Heart right ventricle (tissue), 16 donors: ENCODE results near the gene RPS6KB1. TPM values are rescaled to one million over a fixed set of nuclear protein-coding genes. Genes with fewer than 3 reads are reported as not detected.
"Not testable (repeated sequence)": the region's sequence is repeated elsewhere in the genome, so short reads cannot be mapped to it uniquely, and the experiment has no call there.

Experiments used
- ATAC-seq, 8 donors: fragments of 200-7000 bp; cut with Tn5 transposase; one replicate each; pipeline ENCODE4 v1.9.1; 2020; ENCODE audit warnings: mild to moderate bottlenecking in 8 of 8, moderate library complexity in 8 of 8, moderate number of reproducible peaks in 1 of 8
- DNase-seq, 2 donors: peaks; one replicate each; pipeline ENCODE4 v3.0.0-alpha.2; 2020
- H3K27ac ChIP-seq, 10 donors: fragments of 200-600 bp; sonication (generic) in 2 of 10; one replicate each; pipeline versions ENCODE4 v1.5.0 to v1.8.0; 2020 to 2022; ENCODE audit warnings: mild to moderate bottlenecking in 3 of 10
- H3K27me3 ChIP-seq, 7 donors: fragments of 200-600 bp; one replicate each; pipeline ENCODE4 v1.8.0; 2021 to 2022; ENCODE audit warnings: mild to moderate bottlenecking in 2 of 7
- H3K36me3 ChIP-seq, 9 donors: fragments of 200-600 bp; sonication (generic) in 1 of 9; one replicate each; pipeline versions ENCODE4 v1.5.0 to v1.8.0; 2020 to 2022; ENCODE audit warnings: mild to moderate bottlenecking in 2 of 9
- H3K4me1 ChIP-seq, 9 donors: fragments of 200-600 bp; sonication (generic) in 1 of 9; one replicate each; pipeline versions ENCODE4 v1.5.0 to v1.8.0; 2020 to 2022; ENCODE audit warnings: mild to moderate bottlenecking in 4 of 9
- H3K4me3 ChIP-seq, 10 donors: fragments of 200-600 bp; sonication (generic) in 2 of 10; one replicate each; pipeline versions ENCODE4 v1.5.0 to v1.8.0; 2020 to 2022; ENCODE audit warnings: mild to moderate bottlenecking in 7 of 10, moderate library complexity in 2 of 10
- H3K9me3 ChIP-seq, 11 donors: fragments of 200-600 bp in 10 of 11; sonication (generic) in 2 of 11; one replicate each; pipeline versions ENCODE4 v1.5.0 to v1.8.0; 2013 to 2022; ENCODE audit warnings: mild to moderate bottlenecking in 2 of 11, control low read depth in 1 of 11, moderate library complexity in 1 of 11
- CTCF ChIP-seq, 9 donors: fragments of 200-600 bp; sonication (generic) in 2 of 9; IDR thresholded peaks; one replicate each; pipeline versions ENCODE4 v1.5.0 to v1.8.0; 2021 to 2022; ENCODE audit warnings: antibody characterized with exemption in 9 of 9, mild to moderate bottlenecking in 5 of 9, moderate library complexity in 1 of 9
- WGBS, 2 donors: extraction: QIAGEN DNeasy Blood & Tissue Kit; methylation state at CpG; one replicate each; pipeline ENCODE4 v1.1.7; 2013; ENCODE audit warnings: inconsistent platforms in 1 of 2; 5-methylcytosine and 5-hydroxymethylcytosine counted together
- intact Hi-C, 10 donors: fragments of 100-400 bp; cut with DNase I; formaldehyde crosslinking; loops; one replicate each; pipeline versions ENCODE4 v1.11.1 to v1.14.2; 2022
- polyA plus RNA-seq, 2 donors: library from polyadenylated mRNA; stranded (reverse); fragments of 200-250 nt; gene quantifications; one replicate each; pipeline ENCODE4 v1.2.3, GENCODE V29; 2013
- total RNA-seq, 10 donors: library from RNA; stranded (reverse); fragmentation: NEBNext Ultra II Directional in 3 of 10; extraction: Animal tissue kit (Norgen Biotek cat#: 25700) in 3 of 10; gene quantifications; one replicate each; pipeline versions ENCODE4 v1.2.1 to v1.2.4, GENCODE V29; 2021 to 2023
- donor health status: Arrhythmogenic right ventricular cardiomyopathy.
- donor health status: ischemic (EF 13 %, LVEDD 7.1; RV severe dilation, severe dysfunction).
- donor health status: healthy with polysubstance abuse.
- donor health status: DM: no; HTN: yes; CAD: no.
- donor health status: DM: no; HTN: no; CAD: no.
- donor health status: ischemic (EF 25% LVEDD 6.9; RV normal size, moderate dysfunction).
- donor health status: ischemic (EF 25% LVEDD 5.7; RV mildly dilated, moderate dysfunction).
- donor health status: healthy.
- donor health status: DM: yes; HTN: yes; CAD: no.
- donor health status: Ischemic cardiomyopathy.
- donor health status: ischemic (EF 35%, LVEDD 5.7; RV mildly dilated, moderate dysfunction).
- donor health status: nonischemic (EF 11% LVEDD 7.7; RV severe dilation, severe dysfunction).
- donor health status: DM: yes; HTN: yes; CAD: no.
- donor health status: PGD.
- donor health status: ischemic (EF 29% LVEDD 5.4; RV normal size, mild dysfunction).
- donor health status: nonischemic (EF 23%, LVEDD 6.1; RV moderate dilation, normal function).

RPS6KB1 gene
- total and polyA plus RNA-seq, 12 donors: 5.1 to 30.4 (median 24.7) TPM

GRCh38 chr17:59846394-59847165, 46.3 kb upstream of the RPS6KB1 start:
- peak overlapping the region in 2 of 10 donors; percentile 14 to 15 for H3K4me3 ChIP-seq
- DNase-seq (no peak), ATAC-seq (peak in 7 of 8 donors; percentile 14 to 53 (median 26))
- no peak for TF ChIP-seq CTCF (IDR thresholded peaks at IDR 0.05)
- H3K4me1 ChIP-seq: peaks cover 0 to 87% (median 36%) of the 10 kb centered on the region in 9 donors
- peak overlapping the region; percentile 47 to 97 (median 71) for H3K27ac ChIP-seq
- intact Hi-C loops: loop anchor here in 2 of 10 donors (5.0 to 10.0 kb wide), 2 partner anchors 89 to 212 kb away; no protein-coding TSS in a partner anchor
- H3K9me3 ChIP-seq: no peaks in the 10 kb centered on the region
- 33 to 53% methylated on average over 7 of the region's 7 CpGs for WGBS, 2 donors
- H3K27me3 ChIP-seq: no peaks in the 10 kb centered on the region
- peaks cover 0 to 12% (median 0%) of the 10 kb centered on the region in 9 donors for H3K36me3 ChIP-seq

- peaks cover 0 to 89% (median 47%) of the 10 kb centered on the region in 9 donors for H3K4me1 ChIP-seq
- WGBS, 2 donors: 96 to 98% methylated on average over 6 of the region's 6 CpGs
- H3K4me3 ChIP-seq: no peak overlapping the region
- ATAC-seq (no peak), DNase-seq (no peak)
- peak overlapping the region in 1 of 10 donors; percentile 97 for H3K27ac ChIP-seq
- intact Hi-C loops: loop anchor here in 2 of 10 donors (5.0 to 10.0 kb wide), 2 partner anchors 91 to 214 kb away; no protein-coding TSS in a partner anchor
- no peaks in the 10 kb centered on the region for H3K9me3 ChIP-seq
- no peaks in the 10 kb centered on the region for H3K36me3 ChIP-seq
- no peak for TF ChIP-seq CTCF (IDR thresholded peaks at IDR 0.05)
- H3K27me3 ChIP-seq: no peaks in the 10 kb centered on the region
These were observed 44.6 kb upstream of the RPS6KB1 start for GRCh38 chr17:59848385-59848668.

- TF ChIP-seq CTCF (IDR thresholded peaks at IDR 0.05): no peak
- intact Hi-C loops: loop anchor here in 2 of 10 donors (5.0 to 10.0 kb wide), 2 partner anchors 91 to 214 kb away; no protein-coding TSS in a partner anchor
- Histone ChIP-seq H3K9me3 (no peaks in the 10 kb centered on the region), H3K4me3 (no peak overlapping the region), H3K27me3 (no peaks in the 10 kb centered on the region), H3K36me3 (no peaks in the 10 kb centered on the region), H3K27ac (peak overlapping the region in 1 of 10 donors; percentile 97), H3K4me1 (peaks cover 0 to 91% (median 47%) of the 10 kb centered on the region in 9 donors)
- 77 to 84% methylated on average over 7 of the region's 7 CpGs for WGBS, 2 donors
- DNase-seq (peak in 1 of 2 donors; percentile 50), ATAC-seq (no peak)
These were observed 44.1 kb upstream of the RPS6KB1 start for GRCh38 chr17:59848778-59849177.

GRCh38 chr17:59850311-59850710, 42.6 kb upstream of the RPS6KB1 start:
- peaks cover 0 to 81% (median 44%) of the 10 kb centered on the region in 9 donors for H3K4me1 ChIP-seq
- DNase-seq, H3K36me3 ChIP-seq, H3K9me3 ChIP-seq, H3K27ac ChIP-seq, H3K4me3 ChIP-seq, intact Hi-C loops, ATAC-seq, H3K27me3 ChIP-seq: not testable (repeated sequence)
- WGBS, 2 donors: 90 to 96% methylated on average over 15 of the region's 15 CpGs
